BLaER1 treated with 17β-estradiol and CSF1 and Interleukin-3, amounts not matched to agents 10 nM and 100 nM (cell line): ENCODE results near the gene CD52.

ENCODE experiments used
- H3K27ac ChIP-seq, 11 experiments: shearing (Covaris generic); formaldehyde crosslinking; 2 replicates each; pipeline ENCODE4 v1.8.1; 2022
- H3K27me3 ChIP-seq, 11 experiments: shearing (Covaris generic); formaldehyde crosslinking; 2 replicates each; pipeline ENCODE4 v1.8.1; 2022
- H3K36me3 ChIP-seq, 11 experiments: shearing (Covaris generic); formaldehyde crosslinking; 2 replicates each; pipeline ENCODE4 v1.8.1; 2022
- H3K4me1 ChIP-seq, 10 experiments: shearing (Covaris generic); formaldehyde crosslinking; 2 replicates each; pipeline ENCODE4 v1.8.1; 2022
- H3K4me2 ChIP-seq, 11 experiments: shearing (Covaris generic); formaldehyde crosslinking; 2 replicates each; pipeline ENCODE4 v1.8.1; 2022
- H3K4me3 ChIP-seq, 10 experiments: shearing (Covaris generic); formaldehyde crosslinking; 2 replicates each; pipeline ENCODE4 v1.8.1; 2022
- H3K9ac ChIP-seq, 11 experiments: shearing (Covaris generic); formaldehyde crosslinking; 2 replicates each; pipeline ENCODE4 v1.8.1; 2022
- H3K9me3 ChIP-seq, 11 experiments: shearing (Covaris generic); formaldehyde crosslinking; replicated peaks in 1 of 11; 2 replicates each; pipeline ENCODE4 v1.8.1; 2022
- H4K20me1 ChIP-seq, 11 experiments: shearing (Covaris generic); formaldehyde crosslinking; 2 replicates each; pipeline ENCODE4 v1.8.1; 2022
- Cebpa-rat ChIP-seq, 11 experiments: shearing (Covaris generic); IDR thresholded peaks; 2 replicates each; pipeline ENCODE4 v1.8.1; 2022

The CD52 gene

DNA sequence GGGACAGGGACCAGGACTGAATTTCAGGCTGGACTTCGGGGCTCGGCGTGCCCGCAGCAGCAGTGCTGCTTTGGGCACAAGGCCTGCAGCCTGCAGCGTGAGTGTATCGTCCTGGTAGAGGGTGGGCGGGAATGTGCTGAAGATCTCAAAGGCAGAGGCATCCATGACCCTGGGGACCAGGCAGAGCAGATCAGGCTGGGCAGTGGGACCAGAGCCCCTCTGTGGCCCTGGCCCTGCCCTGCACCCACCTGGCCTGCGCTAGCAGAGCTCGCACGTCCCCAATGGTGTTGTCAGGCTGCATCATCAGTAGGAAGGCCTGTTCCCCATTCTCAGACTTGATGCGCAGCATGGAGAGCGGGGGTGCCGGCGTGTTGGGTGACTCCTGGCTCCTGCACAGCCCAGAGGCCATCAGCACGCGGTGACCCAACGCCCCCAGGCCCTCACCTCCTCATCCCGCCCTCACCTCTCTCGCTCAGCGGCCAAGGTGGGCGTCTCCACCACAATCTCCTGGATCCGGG lies 35.3 kb upstream of the CD52 start:
- peaks cover 85 to 93% (median 89%) of the 10 kb centered on the region in 10 experiments for H3K4me1 ChIP-seq

DNA sequence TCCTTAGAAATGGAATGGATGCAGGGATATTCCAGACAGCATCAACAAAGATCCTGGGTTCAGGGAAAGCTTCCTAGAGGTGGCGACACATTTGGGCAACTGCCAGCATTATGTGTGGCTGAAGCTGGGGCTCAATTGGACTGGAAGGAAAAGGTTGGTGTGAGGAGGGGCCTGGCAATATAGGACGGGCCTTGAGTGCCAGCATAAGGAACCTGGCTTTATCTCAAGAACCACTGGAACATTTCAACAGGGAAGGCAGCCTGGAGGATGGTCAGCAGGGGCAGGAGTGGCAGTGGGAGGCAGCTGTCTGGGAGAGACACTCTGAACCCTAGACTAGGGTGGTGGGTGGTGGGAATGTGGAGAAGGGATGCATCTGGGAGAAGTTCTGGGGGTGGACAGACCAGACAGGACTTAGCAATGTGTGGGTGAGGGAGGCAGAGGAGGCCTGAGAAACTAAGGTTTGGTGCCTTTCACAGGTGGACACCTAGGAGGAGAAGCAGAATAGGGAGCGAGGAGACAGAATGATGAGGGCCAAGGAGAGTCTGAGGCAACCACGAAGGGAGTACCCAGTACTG lies 34.4 kb upstream of the CD52 start:
- H3K9ac ChIP-seq, result peak overlapping the region; percentile 89 to 99 (median 97); a peak in 21 of 22 replicates
- H3K27ac ChIP-seq, result peak overlapping the region; percentile 90 to 99 (median 95)
- no peak for TF ChIP-seq Cebpa-rat (IDR thresholded peaks at IDR 0.05)
- H3K4me3 ChIP-seq, result peak overlapping the region in 8 of 10 experiments; percentile 15 to 96 (median 86); a peak in 12 of 20 replicates
- H3K36me3 ChIP-seq, result peaks cover 22 to 49% (median 37%) of the 10 kb centered on the region in 11 experiments; a peak in 21 of 22 replicates
- no peaks in the 10 kb centered on the region for H3K27me3 ChIP-seq
- H3K4me2 ChIP-seq, result peak overlapping the region; percentile 94 to 100 (median 98)
- peaks cover 6 to 48% (median 30%) of the 10 kb centered on the region in 11 experiments; a peak in 17 of 22 replicates for H4K20me1 ChIP-seq
- no peaks in the 10 kb centered on the region for H3K9me3 ChIP-seq
- H3K4me1 ChIP-seq, result peaks cover 85 to 93% (median 89%) of the 10 kb centered on the region in 10 experiments

More for the DNA sequence above, 35.3 kb upstream of the CD52 start:
- peak overlapping the region in 10 of 11 experiments; percentile 92 to 99 (median 95); a peak in 20 of 22 replicates for H3K27ac ChIP-seq
- H3K4me3 ChIP-seq, result peak overlapping the region in 9 of 10 experiments; percentile 84 to 96 (median 92); a peak in 13 of 20 replicates
- H3K9ac ChIP-seq, result peak overlapping the region; percentile 89 to 99 (median 97); a peak in 20 of 22 replicates
- TF ChIP-seq Cebpa-rat (IDR thresholded peaks at IDR 0.05), result no peak
- H3K27me3 ChIP-seq, result no peaks in the 10 kb centered on the region
- peak overlapping the region; percentile 94 to 100 (median 98) for H3K4me2 ChIP-seq
- no peaks in the 10 kb centered on the region for H3K9me3 ChIP-seq
- H3K36me3 ChIP-seq, result peaks cover 31 to 58% (median 46%) of the 10 kb centered on the region in 11 experiments
- H4K20me1 ChIP-seq, result peaks cover 6 to 48% (median 30%) of the 10 kb centered on the region in 11 experiments; a peak in 17 of 22 replicates

DNA sequence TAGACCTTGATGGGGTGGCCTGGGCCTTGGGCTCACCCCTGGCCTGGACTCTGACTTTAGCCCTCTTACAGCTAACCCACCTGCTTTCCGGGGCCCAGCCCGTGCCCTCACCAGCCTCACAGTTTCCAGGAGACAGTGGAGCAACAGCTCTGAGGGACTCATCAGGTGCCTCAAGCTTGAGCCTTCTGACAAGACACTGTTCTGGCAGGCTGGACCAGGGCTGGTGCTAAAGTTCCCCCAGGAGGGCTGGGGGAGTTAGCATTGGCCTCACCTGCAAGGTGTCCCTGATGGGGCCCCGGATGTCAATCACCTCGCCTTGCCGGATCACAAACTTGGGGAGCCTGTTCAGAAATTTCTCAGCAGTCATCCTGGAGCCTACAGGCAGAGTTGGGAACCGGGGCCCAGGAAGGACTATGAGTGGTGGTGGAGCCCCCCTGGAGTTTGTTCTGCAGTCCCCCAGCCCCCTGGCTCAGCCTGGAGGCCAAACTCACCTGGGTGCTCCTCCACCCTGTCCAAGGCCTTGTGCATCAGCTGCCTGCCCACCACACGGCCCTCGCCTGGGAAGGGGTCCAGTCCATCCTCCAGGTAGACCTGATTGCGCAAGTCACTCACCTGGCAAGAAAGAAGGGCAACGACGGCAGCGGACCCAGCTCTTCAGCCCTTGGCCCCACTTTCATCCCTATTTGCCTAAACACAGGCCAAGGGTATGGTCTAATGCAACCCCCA lies 33.7 kb upstream of the CD52 start:
- H3K4me2 ChIP-seq, result peak overlapping the region; percentile 94 to 100 (median 98)
- peaks cover 85 to 93% (median 89%) of the 10 kb centered on the region in 10 experiments for H3K4me1 ChIP-seq
- H4K20me1 ChIP-seq, result peaks cover 6 to 48% (median 30%) of the 10 kb centered on the region in 11 experiments; a peak in 17 of 22 replicates
- peaks cover 19 to 47% (median 36%) of the 10 kb centered on the region in 11 experiments; a peak in 21 of 22 replicates for H3K36me3 ChIP-seq
- H3K27me3 ChIP-seq, result no peaks in the 10 kb centered on the region
- no peaks in the 10 kb centered on the region for H3K9me3 ChIP-seq
- H3K4me3 ChIP-seq, result peak overlapping the region in 8 of 10 experiments; percentile 19 to 96 (median 84); a peak in 15 of 20 replicates
- H3K9ac ChIP-seq, result peak overlapping the region; percentile 89 to 99 (median 97)
- peak overlapping the region; percentile 90 to 99 (median 95); a peak in 21 of 22 replicates for H3K27ac ChIP-seq
- TF ChIP-seq Cebpa-rat (IDR thresholded peaks at IDR 0.05), result peak in 10 of 11 experiments; percentile 33 to 92 (median 64); a peak in 12 of 22 replicates

DNA sequence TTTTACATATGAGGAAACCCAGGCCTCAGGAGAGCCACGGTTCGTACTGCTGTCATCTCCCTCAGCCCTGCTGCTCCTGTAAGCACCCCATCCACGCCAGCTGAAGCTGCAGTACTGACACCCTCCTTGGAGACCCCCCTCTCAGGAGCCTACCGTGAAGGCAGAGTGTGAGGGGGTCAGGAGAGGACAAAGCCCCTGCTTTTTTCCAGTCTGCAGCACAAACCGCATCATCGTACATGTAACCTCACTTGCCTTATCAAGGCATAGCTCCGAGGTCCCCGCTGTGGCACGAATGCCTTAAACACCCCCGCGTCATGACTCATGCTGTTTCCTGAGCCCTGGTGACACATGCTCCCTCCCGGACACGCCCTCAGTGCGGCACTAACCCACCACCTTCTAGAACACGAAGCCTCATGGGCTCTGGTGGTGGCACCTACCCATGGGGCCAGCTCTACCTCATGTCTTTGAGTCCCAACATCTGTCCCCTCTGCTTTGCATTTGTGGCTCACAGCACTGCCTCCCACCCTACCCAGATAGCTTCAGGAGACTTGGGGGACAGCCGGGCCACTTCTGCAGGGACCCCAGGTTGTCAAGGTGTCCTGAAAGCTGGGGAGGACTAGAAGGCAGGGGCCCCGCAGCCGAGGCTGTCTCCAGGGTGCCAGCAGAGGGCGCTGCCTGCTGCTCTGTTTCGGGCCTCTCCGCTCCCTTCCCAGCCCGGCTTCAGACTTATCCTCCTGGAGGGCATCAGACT lies 33.0 kb upstream of the CD52 start:
- Histone ChIP-seq H3K4me1 (peaks cover 88 to 94% (median 90%) of the 10 kb centered on the region in 10 experiments), H3K4me3 (peak overlapping the region in 8 of 10 experiments; percentile 19 to 92 (median 63); a peak in 14 of 20 replicates), H3K36me3 (peaks cover 19 to 47% (median 36%) of the 10 kb centered on the region in 11 experiments; a peak in 21 of 22 replicates), H4K20me1 (peaks cover 6 to 48% (median 30%) of the 10 kb centered on the region in 11 experiments; a peak in 17 of 22 replicates), H3K9ac (peak overlapping the region; percentile 89 to 99 (median 97); a peak in 21 of 22 replicates), H3K4me2 (peak overlapping the region; percentile 94 to 100 (median 98)), H3K27me3 (no peaks in the 10 kb centered on the region), H3K9me3 (no peaks in the 10 kb centered on the region), H3K27ac (peak overlapping the region; percentile 90 to 99 (median 95); a peak in 21 of 22 replicates)
- TF ChIP-seq Cebpa-rat (IDR thresholded peaks at IDR 0.05), result no peak; a peak in 2 of 22 replicates

DNA sequence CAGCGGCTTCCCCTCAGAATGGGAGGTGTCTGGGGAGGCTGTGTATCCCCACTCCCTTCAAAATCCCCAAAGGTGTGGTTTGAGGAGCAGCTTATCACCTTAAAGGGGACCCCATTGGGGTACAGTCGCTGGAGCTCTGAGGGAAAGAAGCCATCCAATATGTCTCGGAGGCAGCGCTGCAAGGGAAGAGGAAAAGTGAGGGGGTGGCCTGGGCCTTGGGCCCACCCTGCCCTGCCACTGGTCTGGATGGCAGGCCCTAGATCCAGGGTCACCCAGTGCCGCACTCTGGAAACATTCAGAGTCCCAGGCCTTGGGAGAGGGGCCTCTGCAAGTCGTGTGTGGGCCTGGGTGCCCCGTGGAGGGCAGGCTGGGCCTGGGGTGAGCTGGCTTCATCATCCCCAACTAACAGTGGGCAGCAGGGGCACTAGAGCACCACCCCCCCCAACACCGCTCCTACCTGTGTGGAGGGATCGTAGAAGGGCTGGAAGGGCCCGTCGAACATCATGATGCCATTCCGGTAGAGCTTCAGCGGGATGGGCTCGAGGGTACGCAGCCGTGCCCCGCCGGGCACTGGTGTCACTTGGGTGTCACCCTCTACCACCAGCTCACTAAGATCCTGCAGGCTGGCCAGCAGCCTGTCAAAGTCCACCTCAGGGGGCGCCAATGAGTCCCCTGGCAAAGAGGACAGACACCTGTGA lies 32.2 kb upstream of the CD52 start:
- peaks cover 6 to 42% (median 28%) of the 10 kb centered on the region in 11 experiments; a peak in 17 of 22 replicates for H4K20me1 ChIP-seq
- H3K4me1 ChIP-seq, result peaks cover 96 to 100% (median 97%) of the 10 kb centered on the region in 10 experiments
- H3K27me3 ChIP-seq, result no peaks in the 10 kb centered on the region
- TF ChIP-seq Cebpa-rat (IDR thresholded peaks at IDR 0.05), result no peak
- peak overlapping the region; percentile 94 to 100 (median 98) for H3K4me2 ChIP-seq
- H3K9me3 ChIP-seq, result no peaks in the 10 kb centered on the region
- peaks cover 19 to 47% (median 36%) of the 10 kb centered on the region in 11 experiments; a peak in 21 of 22 replicates for H3K36me3 ChIP-seq
- peak overlapping the region; percentile 90 to 99 (median 95); a peak in 21 of 22 replicates for H3K27ac ChIP-seq
- peak overlapping the region in 4 of 10 experiments; percentile 1 to 27 (median 13); a peak in 5 of 20 replicates for H3K4me3 ChIP-seq
- H3K9ac ChIP-seq, result peak overlapping the region; percentile 51 to 99 (median 97); a peak in 20 of 22 replicates

DNA sequence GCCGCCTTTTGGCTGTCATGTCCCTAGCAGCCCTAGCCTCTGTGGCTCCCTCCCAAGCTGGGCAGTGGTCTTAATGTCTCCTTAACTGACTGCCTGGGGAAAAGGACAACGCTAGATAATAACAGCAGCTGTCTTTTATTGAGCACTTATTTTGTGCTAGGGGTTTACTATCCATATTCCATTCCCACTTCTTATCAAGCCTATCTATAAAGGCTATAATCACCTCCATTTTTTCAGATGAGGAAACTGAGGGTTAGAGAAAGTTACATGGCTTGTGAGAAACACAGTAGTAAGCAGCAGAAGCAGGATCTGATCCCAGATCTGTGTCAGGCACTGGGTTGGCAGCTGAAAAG lies 31.7 kb upstream of the CD52 start:
- peak overlapping the region; percentile 94 to 100 (median 98) for H3K4me2 ChIP-seq
- H3K9ac ChIP-seq, result peak overlapping the region; percentile 17 to 99 (median 97); a peak in 20 of 22 replicates
- H4K20me1 ChIP-seq, result peaks cover 4 to 36% (median 23%) of the 10 kb centered on the region in 11 experiments; a peak in 17 of 22 replicates
- no peaks in the 10 kb centered on the region for H3K27me3 ChIP-seq
- no peak for TF ChIP-seq Cebpa-rat (IDR thresholded peaks at IDR 0.05)
- peak overlapping the region; percentile 90 to 99 (median 95); a peak in 21 of 22 replicates for H3K27ac ChIP-seq
- no peaks in the 10 kb centered on the region for H3K9me3 ChIP-seq
- H3K4me1 ChIP-seq, result peaks cover 100% of the 10 kb centered on the region in 10 experiments
- peaks cover 16 to 44% (median 34%) of the 10 kb centered on the region in 11 experiments; a peak in 21 of 22 replicates for H3K36me3 ChIP-seq
- peak overlapping the region in 1 of 10 experiments; percentile 5; a peak in 2 of 20 replicates for H3K4me3 ChIP-seq

DNA sequence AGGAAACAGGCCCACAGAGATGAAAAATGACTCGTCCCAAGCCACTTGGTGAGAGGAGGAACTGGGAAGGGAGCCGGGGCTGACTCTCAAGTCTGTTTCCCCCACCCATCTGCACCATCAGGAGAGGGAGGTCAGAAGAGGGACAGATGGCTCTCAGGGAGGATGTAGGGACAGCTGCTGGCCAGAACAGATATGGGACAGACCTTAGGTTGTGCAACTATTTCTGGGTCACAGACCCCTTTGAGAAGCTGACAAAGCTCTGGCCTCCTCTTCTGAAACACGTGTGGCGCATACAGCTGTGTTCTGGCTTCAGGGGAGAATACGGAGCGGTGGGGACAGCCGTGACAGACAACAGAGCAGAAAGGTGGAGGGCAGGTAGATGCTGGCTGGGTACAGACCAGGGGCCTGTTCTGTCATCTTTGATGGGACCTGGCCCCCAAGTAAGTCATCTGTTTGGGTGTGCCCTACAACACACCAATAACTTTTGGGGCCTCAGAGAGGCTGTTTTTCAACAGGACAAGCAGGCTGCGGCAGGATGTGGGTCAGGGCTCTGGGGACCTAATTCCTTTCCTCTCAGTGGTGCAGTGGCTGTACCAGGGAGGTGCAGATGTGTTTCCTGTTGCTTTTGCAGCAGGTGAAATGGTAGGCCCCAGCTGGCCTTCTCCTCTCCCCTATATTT lies 30.6 kb upstream of the CD52 start:
- Histone ChIP-seq H3K27me3 (no peaks in the 10 kb centered on the region), H3K9me3 (no peaks in the 10 kb centered on the region), H4K20me1 (peaks cover 0 to 25% (median 12%) of the 10 kb centered on the region in 11 experiments; a peak in 11 of 22 replicates), H3K4me3 (peak overlapping the region in 7 of 10 experiments; percentile 6 to 50 (median 32); a peak in 11 of 20 replicates), H3K9ac (peak overlapping the region; percentile 59 to 99 (median 97)), H3K4me2 (peak overlapping the region; percentile 94 to 100 (median 98)), H3K36me3 (peaks cover 7 to 33% (median 22%) of the 10 kb centered on the region in 11 experiments; a peak in 19 of 22 replicates), H3K27ac (peak overlapping the region; percentile 90 to 99 (median 95)), H3K4me1 (peaks cover 100% of the 10 kb centered on the region in 10 experiments)
- TF ChIP-seq Cebpa-rat (IDR thresholded peaks at IDR 0.05), result peak in 8 of 11 experiments; percentile 70 to 88 (median 74); a peak in 14 of 22 replicates
